A673 (cell line): Measurements from ENCODE around the gene HES2. TPM values are rescaled to one million over a fixed set of nuclear protein-coding genes. Genes with fewer than 3 reads are reported as not detected.

Experiments
- BruUV-seq: library from RNA; stranded (reverse); fragments of 400-500 nt; replicated peaks from 2 replicates; lab custom pipeline; 2021; lab: Mats Ljungman, UMichigan
- CTCF ChIA-PET: fragments of 300-600 bp; sonication (Branson Sonifier 250); formaldehyde crosslinking; loops from one replicate; lab custom pipeline; 2022; ENCODE audit warnings: antibody characterized with exemption; lab: Charles Lee
- POLR2A ChIA-PET: fragments of 300-600 bp; sonication (Branson Sonifier 250); formaldehyde crosslinking; loops from one replicate; lab custom pipeline; 2022; ENCODE audit warnings: antibody characterized with exemption; ENCODE audit not compliant: low non-redundant PET; lab: Charles Lee
- DNase-seq: peaks from one replicate; pipeline ENCODE4 v3.0.0-alpha.2; 2015; ENCODE audit warnings: low spot score
- H3K27ac ChIP-seq: fragments of 200-600 bp; sonication (generic); 2 replicates; pipeline ENCODE4 v1.5.1; 2016; ENCODE audit warnings: mixed run types, low read depth, mild to moderate bottlenecking, mixed read lengths, antibody characterized with exemption, low read length; ENCODE audit not compliant: poor library complexity, severe bottlenecking
- H3K27me3 ChIP-seq: fragments of 200-600 bp; sonication (generic); replicated peaks from 2 replicates; pipeline ENCODE4 v1.6.1; 2017; ENCODE audit warnings: mixed run types, low read depth, mild to moderate bottlenecking, mixed read lengths, antibody characterized with exemption, low read length; ENCODE audit not compliant: insufficient read depth, poor library complexity
- H3K36me3 ChIP-seq: fragments of 200-600 bp; sonication (generic); 2 replicates; pipeline ENCODE4 v1.6.1; 2016; ENCODE audit warnings: mixed run types, mild to moderate bottlenecking, mixed read lengths, antibody characterized with exemption, low read length; ENCODE audit not compliant: insufficient read depth, poor library complexity, severe bottlenecking
- H3K4me1 ChIP-seq: fragments of 200-600 bp; sonication (generic); 2 replicates; pipeline ENCODE4 v1.6.1; 2017; ENCODE audit warnings: mixed run types, mild to moderate bottlenecking, mixed read lengths, antibody characterized with exemption, low read length; ENCODE audit not compliant: insufficient read depth, poor library complexity, severe bottlenecking
- H3K4me3 ChIP-seq: fragments of 200-600 bp; sonication (generic); 2 replicates; pipeline ENCODE4 v1.5.1; 2016; ENCODE audit warnings: low read depth, mixed run types, mild to moderate bottlenecking, mixed read lengths, low read length; ENCODE audit not compliant: poor library complexity, severe bottlenecking
- H3K9me3 ChIP-seq: fragments of 200-600 bp; sonication (generic); 2 replicates; pipeline ENCODE4 v1.6.1; 2016; ENCODE audit warnings: mixed run types, low read depth, mild to moderate bottlenecking, mixed read lengths, antibody characterized with exemption, low read length; ENCODE audit not compliant: poor library complexity, severe bottlenecking
- CTCF ChIP-seq: fragments of 300-800, 200-600 bp; sonication (generic); conservative IDR thresholded peaks from 2 replicates; pipeline ENCODE4 v1.5.1; 2017; ENCODE audit warnings: low read depth, mild to moderate bottlenecking, antibody characterized with exemption, low read length, moderate library complexity, mixed read lengths
- EZH2 ChIP-seq: fragments of 200-600 bp; sonication (generic); IDR thresholded peaks from 2 replicates; pipeline ENCODE4 v1.6.1; 2017; ENCODE audit warnings: borderline replicate concordance, low read depth, mild to moderate bottlenecking, mixed read lengths, antibody characterized with exemption, low read length; ENCODE audit not compliant: poor library complexity, severe bottlenecking
- intact Hi-C: fragments of 100-400 bp; cut with micrococcal nuclease; formaldehyde crosslinking; loops from one replicate; pipeline ENCODE4 v1.10.0; 2022; ENCODE audit not compliant: unreplicated experiment
- total RNA-seq: library from RNA; stranded (reverse); gene quantifications from 2 replicates; pipeline ENCODE4 v1.2.3, GENCODE V29; 2021

HES2 gene
- total RNA-seq, 1 experiment from 2014 or later = not detected

DNA sequence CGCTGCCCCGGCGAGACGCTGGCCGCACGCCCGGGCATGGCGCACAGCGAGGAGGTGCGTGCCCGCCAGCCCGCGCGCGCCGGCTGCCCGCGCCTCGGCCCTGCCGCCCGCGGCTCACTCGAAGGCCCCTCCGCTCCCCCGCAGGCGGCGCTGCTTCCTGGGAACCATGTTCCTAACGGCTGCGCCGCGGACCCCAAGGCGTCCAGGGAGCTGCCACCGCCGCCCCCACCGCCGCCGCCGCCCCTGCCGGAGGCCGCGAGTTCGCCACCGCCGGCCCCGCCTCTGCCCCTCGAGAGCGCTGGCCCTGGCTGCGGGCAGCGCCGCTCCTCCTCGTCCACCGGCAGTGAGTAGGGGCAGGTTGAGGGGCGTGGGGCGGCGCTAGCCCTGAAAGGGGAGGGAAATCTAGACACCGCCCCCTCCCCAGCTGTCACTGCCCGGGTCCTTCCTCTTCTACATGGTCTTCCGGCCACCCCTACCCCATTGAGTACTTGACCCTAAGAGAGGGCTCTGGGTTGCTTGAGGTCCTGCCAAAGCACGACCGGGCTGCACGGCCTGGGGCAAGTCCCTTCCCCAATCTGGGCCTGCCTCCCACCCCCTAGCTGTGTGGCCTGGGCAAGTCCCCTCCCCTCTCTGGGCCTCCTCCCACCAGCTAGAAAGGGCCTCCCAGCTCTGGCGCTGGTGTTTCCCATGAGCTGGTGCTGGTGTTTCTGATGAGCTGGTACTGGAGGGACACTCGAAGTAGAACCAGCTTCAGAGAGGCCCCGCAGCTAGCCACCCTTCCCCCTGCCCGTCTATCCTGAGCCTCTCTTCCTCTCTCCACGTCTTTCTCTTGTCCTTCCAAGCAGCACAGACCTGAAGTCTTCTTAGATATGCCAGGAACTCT, 29.3 kb upstream of the HES2 start:
- H3K9me3 ChIP-seq = no peaks in the 10 kb centered on the region

GRCh38 chr1:6447818-6448748, 28.4 kb upstream of the HES2 start:
- ChIA-PET POLR2A (no interaction called here), CTCF (interaction anchor here (1.2 kb wide), 1 partner anchor 11 kb away, joined by 3 read pairs; no protein-coding TSS in a partner anchor)
- TF ChIP-seq CTCF (no peak), EZH2 (peak; percentile 81)
- Histone ChIP-seq H3K4me3 (no peak overlapping the region), H3K27me3 (peaks cover 67% of the 10 kb centered on the region), H3K4me1 (no peaks in the 10 kb centered on the region), H3K36me3 (no peaks in the 10 kb centered on the region), H3K27ac (no peak overlapping the region), H3K9me3 (no peaks in the 10 kb centered on the region)
- no TSS peak for BruUV-seq
- intact Hi-C loops = no loop called here
- no peak for DNase-seq

More for the DNA sequence above, 29.3 kb upstream of the HES2 start:
- H3K27ac ChIP-seq = no peak overlapping the region
- POLR2A ChIA-PET = no interaction called here
- DNase-seq = peak; percentile 42
- H3K27me3 ChIP-seq = peaks cover 76% of the 10 kb centered on the region
- H3K4me1 ChIP-seq = no peaks in the 10 kb centered on the region
- TF ChIP-seq CTCF (no peak), EZH2 (no peak)
- BruUV-seq = no TSS peak
- no peaks in the 10 kb centered on the region for H3K36me3 ChIP-seq
- H3K4me3 ChIP-seq = no peak overlapping the region
- intact Hi-C loops = no loop called here
- CTCF ChIA-PET = interaction anchor here (1.2 kb wide), 2 partner anchors 11 to 12 kb away, joined by 3 read pairs; no protein-coding TSS in a partner anchor

GRCh38 chr1:6447016-6447817, 27.5 kb upstream of the HES2 start:
- no peak for DNase-seq
- TF ChIP-seq EZH2 (peak; percentile 39), CTCF (no peak)
- ChIA-PET POLR2A (no interaction called here), CTCF (no interaction called here)
- Histone ChIP-seq H3K4me1 (no peaks in the 10 kb centered on the region), H3K4me3 (no peak overlapping the region), H3K9me3 (no peaks in the 10 kb centered on the region), H3K27me3 (peaks cover 59% of the 10 kb centered on the region), H3K27ac (no peak overlapping the region), H3K36me3 (no peaks in the 10 kb centered on the region)
- intact Hi-C loops = no loop called here
- no TSS peak for BruUV-seq
